GM12878 (cell line): ENCODE results near the gene CCDC15. TPM values are rescaled to one million over a fixed set of nuclear protein-coding genes. Genes with fewer than 3 reads are reported as not detected.

ENCODE experiments used
- BMI1 ChIP-seq: fragments of 450-650 bp; IDR thresholded peaks from 2 replicates; pipeline ENCODE4 v1.6.1; 2016; ENCODE audit warnings: mild to moderate bottlenecking, moderate library complexity, borderline replicate concordance
- IKZF2 ChIP-seq, 2 experiments: fragments of 450-650 bp; IDR thresholded peaks; 2 replicates each; pipeline ENCODE4 v1.6.1; 2017; ENCODE audit warnings: mild to moderate bottlenecking in 2 of 2, moderate library complexity in 2 of 2
- MEF2A ChIP-seq: IDR thresholded peaks from 2 replicates; pipeline ENCODE4 v1.6.1; 2011; ENCODE audit warnings: low read depth, mild to moderate bottlenecking, low read length, moderate library complexity; ENCODE audit not compliant: insufficient read depth
- MEF2B ChIP-seq: fragments of 450-650 bp; IDR thresholded peaks from 2 replicates; pipeline ENCODE4 v1.6.1; 2018; ENCODE audit warnings: mild to moderate bottlenecking, moderate library complexity; ENCODE audit not compliant: partially characterized antibody, poor library complexity, severe bottlenecking
- MLLT1 ChIP-seq: fragments of 450-650 bp; IDR thresholded peaks from 2 replicates; pipeline ENCODE4 v1.6.1; 2016; ENCODE audit warnings: mild to moderate bottlenecking
- MYB ChIP-seq: fragments of 150-350 bp; IDR thresholded peaks from 2 replicates; pipeline ENCODE4 v1.6.1; 2014; ENCODE audit warnings: mild to moderate bottlenecking, low read depth, low read length, borderline replicate concordance
- RUNX3 ChIP-seq: IDR thresholded peaks from 2 replicates; pipeline ENCODE4 v1.6.1; 2012; ENCODE audit warnings: low read length, inconsistent platforms
- SMAD5 ChIP-seq: IDR thresholded peaks from 2 replicates; pipeline ENCODE4 v1.6.1; 2016; ENCODE audit warnings: antibody characterized with exemption, low read depth
- SMC3 ChIP-seq: IDR thresholded peaks from 2 replicates; pipeline ENCODE4 v1.6.1; 2011; ENCODE audit warnings: low read length, improper control_type of control experiment, borderline replicate concordance
- TAF1 ChIP-seq: IDR thresholded peaks from 2 replicates; pipeline ENCODE4 v1.6.1; 2011; ENCODE audit warnings: mild to moderate bottlenecking, low read depth, low read length, borderline replicate concordance
- YBX1 ChIP-seq: fragments of 450-650 bp; IDR thresholded peaks from 2 replicates; pipeline ENCODE4 v1.6.1; 2016; ENCODE audit warnings: antibody characterized with exemption
- ZNF687 ChIP-seq: fragments of 450-650 bp; IDR thresholded peaks from 2 replicates; pipeline ENCODE4 v1.6.1; 2017; ENCODE audit warnings: mild to moderate bottlenecking, moderate library complexity
- ZZZ3 ChIP-seq: IDR thresholded peaks from 2 replicates; pipeline ENCODE4 v1.6.1; 2011; ENCODE audit warnings: low read depth; ENCODE audit not compliant: control insufficient read depth, insufficient read length
- polyA plus RNA-seq, 11 experiments: library from polyadenylated mRNA; depleted of rRNA in 4 of 11; unstranded in 6 of 11; stranded (reverse) in 5 of 11; fragments of >200 nt; fragmentation: Nextera tagmentation in 4 of 11; fragmentation: Illumina TruSeq in 1 of 11; extraction: Ambion mirVana in 4 of 11; extraction: Trizol in 1 of 11; gene quantifications; 1 replicate in 1 of 11; 2 replicates in 10 of 11; pipeline versions ENCODE4 v1.2.1 to v1.2.3, GENCODE V29; 2011 to 2016; ENCODE audit warnings: inconsistent platforms in 2 of 11, missing spikeins in 2 of 11, low read depth in 1 of 11
- total RNA-seq, 4 experiments: library from RNA; depleted of rRNA in 3 of 4; stranded (reverse); fragments of >200 nt in 3 of 4; fragmentation: Illumina TruSeq in 1 of 4; extraction: Trizol in 1 of 4; gene quantifications; 2 replicates each; pipeline versions ENCODE4 v1.2.1 to v1.2.3, GENCODE V29; 2013 to 2021
- TF ChIP-seq, protein P1 (sequence below): fragments of 450-650 bp; IDR thresholded peaks from 2 replicates; pipeline ENCODE4 v1.6.1; 2017; ENCODE audit warnings: mild to moderate bottlenecking, low read depth, inconsistent platforms; ENCODE audit not compliant: poor library complexity, severe bottlenecking
- TF ChIP-seq, protein P2 (sequence below): fragments of 450-650 bp; formaldehyde crosslinking; IDR thresholded peaks from 2 replicates; pipeline ENCODE4 v1.4.0; 2022; ENCODE audit warnings: mild to moderate bottlenecking, moderate library complexity

Gene CCDC15
- total and polyA plus RNA-seq, 10 of the 15 experiments (the other 5 are each of a cell fraction or from before 2014, with no cell fraction given): 2.0 to 5.3 (median 3.3) TPM

DNA sequence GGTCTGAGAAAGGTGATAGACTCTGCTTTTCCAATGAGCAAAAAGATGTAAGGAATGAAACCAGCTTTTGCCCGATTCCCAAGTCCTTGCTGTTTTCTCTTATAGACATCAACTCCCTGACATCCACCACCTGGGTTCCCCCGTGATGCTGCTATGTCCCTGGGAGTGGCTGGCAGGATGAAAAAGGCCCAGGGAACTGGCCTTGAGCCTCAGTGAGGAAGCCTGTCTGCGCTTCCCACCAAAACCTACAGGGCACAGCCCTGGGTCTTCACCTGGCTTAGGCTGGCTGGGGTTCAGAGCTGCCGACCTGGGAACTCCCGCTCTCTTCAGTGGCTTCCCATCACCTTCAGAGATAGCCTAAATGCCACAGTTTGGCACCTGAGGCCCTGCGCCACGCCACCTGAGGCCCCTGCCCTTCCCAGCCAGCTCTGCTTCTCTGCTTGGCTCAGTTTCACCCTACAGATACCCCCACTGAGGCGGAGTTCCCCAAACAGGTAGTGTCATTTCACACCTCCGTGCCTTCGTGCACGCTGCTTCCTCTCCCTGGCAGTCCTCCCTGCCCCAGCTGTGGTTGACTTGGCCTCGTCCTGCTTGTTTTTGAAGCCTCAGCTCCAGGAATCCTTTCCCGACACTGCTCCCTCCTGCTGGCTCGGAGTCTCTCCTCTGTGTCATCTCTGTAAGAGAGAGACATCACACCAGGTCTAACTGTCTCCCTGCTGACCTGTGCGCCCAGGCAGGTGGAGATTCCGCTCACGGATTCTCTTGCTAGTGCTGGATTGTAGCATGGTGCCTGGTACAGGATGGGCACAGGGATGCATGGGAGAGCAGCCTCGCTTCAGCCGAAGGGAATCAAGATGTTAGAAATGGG is 119.8 kb downstream of the CCDC15 start (continued):
- TF ChIP-seq, protein P1, sequence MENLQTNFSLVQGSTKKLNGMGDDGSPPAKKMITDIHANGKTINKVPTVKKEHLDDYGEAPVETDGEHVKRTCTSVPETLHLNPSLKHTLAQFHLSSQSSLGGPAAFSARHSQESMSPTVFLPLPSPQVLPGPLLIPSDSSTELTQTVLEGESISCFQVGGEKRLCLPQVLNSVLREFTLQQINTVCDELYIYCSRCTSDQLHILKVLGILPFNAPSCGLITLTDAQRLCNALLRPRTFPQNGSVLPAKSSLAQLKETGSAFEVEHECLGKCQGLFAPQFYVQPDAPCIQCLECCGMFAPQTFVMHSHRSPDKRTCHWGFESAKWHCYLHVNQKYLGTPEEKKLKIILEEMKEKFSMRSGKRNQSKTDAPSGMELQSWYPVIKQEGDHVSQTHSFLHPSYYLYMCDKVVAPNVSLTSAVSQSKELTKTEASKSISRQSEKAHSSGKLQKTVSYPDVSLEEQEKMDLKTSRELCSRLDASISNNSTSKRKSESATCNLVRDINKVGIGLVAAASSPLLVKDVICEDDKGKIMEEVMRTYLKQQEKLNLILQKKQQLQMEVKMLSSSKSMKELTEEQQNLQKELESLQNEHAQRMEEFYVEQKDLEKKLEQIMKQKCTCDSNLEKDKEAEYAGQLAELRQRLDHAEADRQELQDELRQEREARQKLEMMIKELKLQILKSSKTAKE: no peak
- TF ChIP-seq MEF2A: no peak
- peak; percentile 61; the same call in 1 of the 2 replicates for TF ChIP-seq MLLT1
- no peak for TF ChIP-seq SMAD5
- TF ChIP-seq, protein P2, sequence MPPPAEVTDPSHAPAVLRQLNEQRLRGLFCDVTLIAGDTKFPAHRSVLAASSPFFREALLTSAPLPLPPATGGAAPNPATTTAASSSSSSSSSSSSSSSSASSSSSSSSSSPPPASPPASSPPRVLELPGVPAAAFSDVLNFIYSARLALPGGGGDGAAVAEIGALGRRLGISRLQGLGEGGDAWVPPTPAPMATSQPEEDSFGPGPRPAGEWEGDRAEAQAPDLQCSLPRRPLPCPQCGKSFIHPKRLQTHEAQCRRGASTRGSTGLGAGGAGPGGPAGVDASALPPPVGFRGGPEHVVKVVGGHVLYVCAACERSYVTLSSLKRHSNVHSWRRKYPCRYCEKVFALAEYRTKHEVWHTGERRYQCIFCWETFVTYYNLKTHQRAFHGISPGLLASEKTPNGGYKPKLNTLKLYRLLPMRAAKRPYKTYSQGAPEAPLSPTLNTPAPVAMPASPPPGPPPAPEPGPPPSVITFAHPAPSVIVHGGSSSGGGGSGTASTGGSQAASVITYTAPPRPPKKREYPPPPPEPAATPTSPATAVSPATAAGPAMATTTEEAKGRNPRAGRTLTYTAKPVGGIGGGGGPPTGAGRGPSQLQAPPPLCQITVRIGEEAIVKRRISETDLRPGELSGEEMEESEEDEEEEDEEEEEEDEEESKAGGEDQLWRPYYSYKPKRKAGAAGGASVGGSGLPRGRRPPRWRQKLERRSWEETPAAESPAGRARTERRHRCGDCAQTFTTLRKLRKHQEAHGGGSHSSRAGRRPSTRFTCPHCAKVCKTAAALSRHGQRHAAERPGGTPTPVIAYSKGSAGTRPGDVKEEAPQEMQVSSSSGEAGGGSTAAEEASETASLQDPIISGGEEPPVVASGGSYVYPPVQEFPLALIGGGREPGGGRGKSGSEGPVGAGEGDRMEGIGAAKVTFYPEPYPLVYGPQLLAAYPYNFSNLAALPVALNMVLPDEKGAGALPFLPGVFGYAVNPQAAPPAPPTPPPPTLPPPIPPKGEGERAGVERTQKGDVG (CRISPR knock-in tag): no peak
- TF ChIP-seq MEF2B: no peak
- TF ChIP-seq BMI1: no peak
- 0 out of 2 replicates have a peak, but pooled peaks have one; percentile 9 for TF ChIP-seq RUNX3
- TF ChIP-seq ZNF687: peak; percentile 88
- TF ChIP-seq YBX1: no peak
- TF ChIP-seq ZZZ3: no peak
- peak in 1 of 2 experiments; percentile 30; a peak in 1 of 4 replicates for TF ChIP-seq IKZF2 (IDR thresholded peaks at IDR 0.05)
- TF ChIP-seq MYB: no peak
- no peak for TF ChIP-seq SMC3
- no peak for TF ChIP-seq TAF1
